HL-60 (cell line): ENCODE results near the gene TPST2.

Experiments used
- CTCF ChIP-seq: IDR thresholded peaks from one replicate; pipeline ENCODE4 v1.5.1; 2011; ENCODE audit warnings: low read length, control low read depth, inconsistent platforms; ENCODE audit not compliant: insufficient read depth
- POLR2AphosphoS5 ChIP-seq: IDR thresholded peaks from 2 replicates; pipeline ENCODE4 v1.6.1; 2012; ENCODE audit warnings: low read depth

DNA sequence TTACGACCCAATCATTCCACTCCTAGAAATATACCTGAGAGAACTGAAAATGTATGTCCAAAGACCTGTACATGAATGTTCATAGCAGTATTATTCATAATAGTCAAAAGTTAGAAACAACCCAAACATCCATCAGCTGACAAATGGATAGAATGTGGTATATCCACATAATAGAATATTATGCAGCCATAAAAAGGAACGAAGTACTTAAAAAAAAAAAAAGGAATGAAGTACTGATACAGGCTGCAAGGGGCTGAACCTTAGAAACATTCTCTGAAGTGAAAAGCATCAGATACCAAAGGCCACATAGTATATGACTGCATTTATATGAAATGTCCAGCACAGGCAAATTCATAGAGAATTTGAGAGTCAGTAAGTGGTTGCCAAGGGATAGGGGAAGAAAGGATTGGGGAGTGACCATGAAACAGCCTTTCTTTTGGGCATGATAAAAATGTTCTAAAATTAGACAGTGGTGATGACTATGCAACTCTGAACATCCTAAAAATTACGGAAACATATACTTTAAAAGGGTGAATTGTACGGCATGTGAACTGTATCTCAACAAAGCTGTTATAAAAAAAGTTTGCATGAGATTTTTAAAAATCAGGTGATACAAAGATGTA is 1.8 kb downstream of the TPST2 start:
- TF ChIP-seq CTCF (no peak), POLR2AphosphoS5 (no peak)
